Vagina (tissue), 2 donors: Measurements from ENCODE around the gene CXCR5. TPM values are rescaled to one million over a fixed set of nuclear protein-coding genes. Genes with fewer than 3 reads are reported as not detected.

Experiments used
- DNase-seq, 2 donors: peaks; one replicate each; pipeline ENCODE4 v3.0.0-alpha.2; 2017; ENCODE audit errors: extremely low spot score in 2 of 2
- H3K27ac ChIP-seq: fragments of 200-600 bp; sonication (generic); one replicate; pipeline ENCODE4 v1.5.1; 2019
- H3K27me3 ChIP-seq: fragments of 200-600 bp; sonication (generic); one replicate; pipeline ENCODE4 v1.5.1; 2019
- H3K36me3 ChIP-seq, 2 donors: fragments of 200-600 bp; sonication (generic); one replicate each; pipeline ENCODE4 v1.5.1; 2017 to 2019
- H3K4me1 ChIP-seq: fragments of 200-600 bp; sonication (generic); one replicate; pipeline ENCODE4 v1.5.1; 2019
- H3K4me3 ChIP-seq, 2 donors: fragments of 200-600 bp; sonication (generic); 1 replicate in 1 of 2; 2 replicates in 1 of 2; pipeline ENCODE4 v1.5.1; 2016 to 2019
- H3K9me3 ChIP-seq: fragments of 200-600 bp; sonication (generic); one replicate; pipeline ENCODE4 v1.5.1; 2019
- POLR2A ChIP-seq, 2 donors: fragments of 450-650 bp; IDR thresholded peaks; one replicate each; pipeline ENCODE4 v1.6.1; 2017; ENCODE audit warnings: antibody characterized with exemption in 2 of 2, mild to moderate bottlenecking in 2 of 2, moderate library complexity in 2 of 2
- POLR2AphosphoS5 ChIP-seq, 2 donors: sonication (generic); formaldehyde crosslinking; IDR thresholded peaks; one replicate each; pipeline ENCODE4 v1.9.0; 2017; ENCODE audit warnings: antibody characterized with exemption in 2 of 2, mild to moderate bottlenecking in 2 of 2, low read depth in 1 of 2; ENCODE audit not compliant: insufficient read depth in 1 of 2
- intact Hi-C: fragments of 100-400 bp; cut with DNase I; formaldehyde crosslinking; loops from one replicate; pipeline ENCODE4 v1.15.1; 2023
- total RNA-seq: library from RNA; depleted of rRNA; stranded (reverse); fragments of >200 nt; gene quantifications from one replicate; pipeline ENCODE4 v1.2.3, GENCODE V29; 2016
- TF ChIP-seq, protein P1 (sequence below), 3 experiments: fragments of 450-650 bp in 2 of 3; fragments of 200-600 bp in 1 of 3; sonication (generic) in 1 of 3; IDR thresholded peaks; one replicate each; pipeline ENCODE4 v1.5.1; 2017 to 2019; ENCODE audit warnings: antibody characterized with exemption in 3 of 3, mild to moderate bottlenecking in 2 of 3, moderate library complexity in 2 of 3

The CXCR5 gene, protein sequence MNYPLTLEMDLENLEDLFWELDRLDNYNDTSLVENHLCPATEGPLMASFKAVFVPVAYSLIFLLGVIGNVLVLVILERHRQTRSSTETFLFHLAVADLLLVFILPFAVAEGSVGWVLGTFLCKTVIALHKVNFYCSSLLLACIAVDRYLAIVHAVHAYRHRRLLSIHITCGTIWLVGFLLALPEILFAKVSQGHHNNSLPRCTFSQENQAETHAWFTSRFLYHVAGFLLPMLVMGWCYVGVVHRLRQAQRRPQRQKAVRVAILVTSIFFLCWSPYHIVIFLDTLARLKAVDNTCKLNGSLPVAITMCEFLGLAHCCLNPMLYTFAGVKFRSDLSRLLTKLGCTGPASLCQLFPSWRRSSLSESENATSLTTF
- total RNA-seq = not detected

DNA sequence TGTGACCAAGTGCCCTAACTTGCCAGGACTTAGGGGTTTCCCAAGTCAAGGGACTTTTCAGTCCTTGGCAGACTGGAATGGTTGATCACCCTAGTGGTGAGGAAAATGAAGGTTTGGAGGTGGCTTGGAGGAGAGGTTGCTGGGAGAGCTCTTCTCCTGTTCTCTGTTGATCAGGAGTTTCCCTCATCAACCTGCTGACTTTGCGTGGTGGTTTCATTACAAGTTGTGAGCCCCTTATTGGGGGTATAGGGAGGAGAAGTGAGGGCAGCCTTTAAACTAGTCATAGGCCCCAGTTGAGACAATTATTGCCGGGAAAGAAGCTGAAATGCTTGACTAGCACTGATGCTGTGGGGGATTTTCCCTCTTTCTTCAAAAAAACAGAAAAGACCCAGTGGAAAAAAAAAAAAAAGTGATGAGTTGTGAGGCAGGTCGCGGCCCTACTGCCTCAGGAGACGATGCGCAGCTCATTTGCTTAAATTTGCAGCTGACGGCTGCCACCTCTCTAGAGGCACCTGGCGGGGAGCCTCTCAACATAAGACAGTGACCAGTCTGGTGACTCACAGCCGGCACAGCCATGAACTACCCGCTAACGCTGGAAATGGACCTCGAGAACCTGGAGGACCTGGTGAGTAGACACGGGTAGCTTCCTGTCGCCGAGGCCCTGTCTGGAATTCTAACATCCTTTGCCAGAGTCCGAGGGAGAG is at the start of gene CXCR5:
Gene CXCR5, plus strand, starts transcription at position 525 of the 704 bp plus-strand sequence. Its CDS starts 50 bp downstream, at position 575.
- Histone ChIP-seq H3K4me1 (peaks cover 12% of the 10 kb centered on the region), H3K27me3 (no peaks in the 10 kb centered on the region), H3K4me3 (no peak within 1 kb of the TSS), H3K9me3 (no peaks in the 10 kb centered on the region), H3K36me3 (no peaks in the 10 kb centered on the region), H3K27ac (no peak within 1 kb of the TSS)
- DNase-seq = no peak
- intact Hi-C loops = no loop called here
- TF ChIP-seq POLR2AphosphoS5 (IDR thresholded peaks at IDR 0.05; ENCODE audit: insufficient read depth in 1 of 2, low read depth in 1 of 2) = no peak
- TF ChIP-seq, protein P1, sequence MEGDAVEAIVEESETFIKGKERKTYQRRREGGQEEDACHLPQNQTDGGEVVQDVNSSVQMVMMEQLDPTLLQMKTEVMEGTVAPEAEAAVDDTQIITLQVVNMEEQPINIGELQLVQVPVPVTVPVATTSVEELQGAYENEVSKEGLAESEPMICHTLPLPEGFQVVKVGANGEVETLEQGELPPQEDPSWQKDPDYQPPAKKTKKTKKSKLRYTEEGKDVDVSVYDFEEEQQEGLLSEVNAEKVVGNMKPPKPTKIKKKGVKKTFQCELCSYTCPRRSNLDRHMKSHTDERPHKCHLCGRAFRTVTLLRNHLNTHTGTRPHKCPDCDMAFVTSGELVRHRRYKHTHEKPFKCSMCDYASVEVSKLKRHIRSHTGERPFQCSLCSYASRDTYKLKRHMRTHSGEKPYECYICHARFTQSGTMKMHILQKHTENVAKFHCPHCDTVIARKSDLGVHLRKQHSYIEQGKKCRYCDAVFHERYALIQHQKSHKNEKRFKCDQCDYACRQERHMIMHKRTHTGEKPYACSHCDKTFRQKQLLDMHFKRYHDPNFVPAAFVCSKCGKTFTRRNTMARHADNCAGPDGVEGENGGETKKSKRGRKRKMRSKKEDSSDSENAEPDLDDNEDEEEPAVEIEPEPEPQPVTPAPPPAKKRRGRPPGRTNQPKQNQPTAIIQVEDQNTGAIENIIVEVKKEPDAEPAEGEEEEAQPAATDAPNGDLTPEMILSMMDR (IDR thresholded peaks at IDR 0.05) = no peak
- TF ChIP-seq POLR2A (IDR thresholded peaks at IDR 0.05) = no peak

DNA sequence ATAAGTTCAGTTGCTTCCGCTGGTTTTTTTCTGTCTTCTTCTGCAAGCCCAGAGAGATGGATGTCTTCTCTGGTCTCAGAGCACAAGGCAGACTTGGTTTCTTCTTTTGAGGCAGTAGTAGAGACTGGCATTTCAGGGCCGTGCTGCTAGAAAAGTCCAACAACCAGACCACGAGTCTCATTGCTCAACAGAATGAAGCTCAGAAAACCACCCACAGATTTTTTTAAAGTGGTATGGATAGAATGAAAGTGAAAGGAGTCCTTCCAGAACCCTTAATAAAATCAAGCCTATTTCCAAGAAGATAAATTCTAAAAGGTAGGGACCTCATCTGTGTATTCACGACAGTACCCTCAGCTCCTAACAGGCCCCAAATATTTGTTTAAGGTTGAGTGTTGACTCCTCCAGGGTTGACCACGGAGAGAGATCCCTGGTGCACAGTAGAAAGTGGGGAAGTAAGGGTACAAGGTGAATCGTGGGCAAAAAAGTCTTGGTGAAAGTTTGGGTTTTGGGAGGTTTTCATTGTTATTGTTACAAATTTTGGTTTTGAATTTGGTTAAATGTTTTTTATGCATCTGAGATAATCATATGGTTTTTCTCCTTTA is 49.2 kb upstream of the CXCR5 start:
- Histone ChIP-seq H3K4me3 (no peak overlapping the region), H3K4me1 (no peaks in the 10 kb centered on the region), H3K36me3 (no peaks in the 10 kb centered on the region), H3K9me3 (no peaks in the 10 kb centered on the region), H3K27ac (no peak overlapping the region), H3K27me3 (no peaks in the 10 kb centered on the region)
- intact Hi-C loops = no loop called here
- DNase-seq = no peak
- TF ChIP-seq POLR2A (IDR thresholded peaks at IDR 0.05) (no peak), POLR2AphosphoS5 (IDR thresholded peaks at IDR 0.05; ENCODE audit: insufficient read depth in 1 of 2, low read depth in 1 of 2) (no peak)
- TF ChIP-seq, protein P1 (IDR thresholded peaks at IDR 0.05) = no peak

DNA sequence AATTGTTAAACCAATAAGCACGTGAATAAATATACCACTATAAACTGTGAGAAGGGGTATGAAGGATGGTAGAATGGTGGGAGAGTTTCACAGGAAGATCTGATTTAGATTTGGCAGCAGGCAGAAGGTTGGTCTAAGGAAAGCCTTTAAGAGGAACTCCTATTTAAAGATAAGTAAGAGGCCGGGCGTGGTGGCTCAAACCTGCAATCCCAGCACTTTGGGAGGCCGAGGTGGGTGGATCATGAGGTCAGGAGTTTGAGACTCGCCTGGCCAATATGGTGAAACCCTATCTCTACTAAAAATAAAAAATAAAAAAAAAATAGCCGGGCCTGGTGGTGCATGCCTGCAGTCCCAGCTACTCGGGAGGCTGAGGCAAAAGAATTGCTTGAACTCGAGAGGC is 45.8 kb upstream of the CXCR5 start:
- intact Hi-C loops = no loop called here
- H3K4me3 ChIP-seq = no peak overlapping the region
- H3K4me1 ChIP-seq = no peaks in the 10 kb centered on the region
- no peak overlapping the region for H3K27ac ChIP-seq
- no peak for DNase-seq
- no peaks in the 10 kb centered on the region for H3K36me3 ChIP-seq
- TF ChIP-seq POLR2A (IDR thresholded peaks at IDR 0.05) (no peak), POLR2AphosphoS5 (IDR thresholded peaks at IDR 0.05; ENCODE audit: insufficient read depth in 1 of 2, low read depth in 1 of 2) (no peak)
- TF ChIP-seq, protein P1 (IDR thresholded peaks at IDR 0.05) = no peak
- no peaks in the 10 kb centered on the region for H3K9me3 ChIP-seq
- no peaks in the 10 kb centered on the region for H3K27me3 ChIP-seq

DNA sequence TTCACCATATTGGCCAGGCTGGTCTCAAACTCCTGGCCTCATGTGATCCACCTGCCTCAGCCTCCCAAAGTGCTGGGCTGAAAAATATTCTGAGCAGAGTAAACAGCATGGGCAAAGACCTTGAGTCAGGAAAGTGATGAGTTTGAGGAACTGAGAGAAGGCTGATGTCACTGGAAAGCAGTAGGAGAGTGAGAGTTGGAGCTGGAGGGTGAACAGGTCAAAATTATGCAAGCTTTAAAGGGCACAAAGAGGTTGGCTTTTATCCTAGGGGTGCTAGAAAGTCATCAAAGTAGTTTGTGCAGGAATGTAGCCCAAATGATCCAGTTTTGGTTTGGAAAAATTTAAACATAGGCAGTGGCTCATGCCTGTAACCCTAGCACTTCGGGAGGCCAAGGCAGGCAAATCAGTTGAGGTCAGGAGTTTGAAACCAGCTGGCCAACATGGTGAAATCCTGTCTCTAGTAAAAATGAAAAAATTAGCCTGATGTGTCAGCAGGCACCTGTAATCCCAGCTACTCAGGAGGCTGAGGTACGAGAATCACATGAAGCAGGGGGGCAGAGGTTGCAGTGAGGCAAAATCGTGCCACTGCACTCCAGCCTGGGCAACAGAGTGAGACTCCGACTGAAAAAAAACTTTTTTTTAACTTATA is 44.7 kb upstream of the CXCR5 start:
- Histone ChIP-seq H3K9me3 (no peaks in the 10 kb centered on the region), H3K4me1 (no peaks in the 10 kb centered on the region), H3K27ac (no peak overlapping the region), H3K4me3 (no peak overlapping the region), H3K27me3 (no peaks in the 10 kb centered on the region), H3K36me3 (no peaks in the 10 kb centered on the region)
- intact Hi-C loops = no loop called here
- TF ChIP-seq, protein P1 (IDR thresholded peaks at IDR 0.05) = no peak
- no peak for TF ChIP-seq POLR2AphosphoS5 (IDR thresholded peaks at IDR 0.05; ENCODE audit: insufficient read depth in 1 of 2, low read depth in 1 of 2)
- TF ChIP-seq POLR2A (IDR thresholded peaks at IDR 0.05) = no peak
- no peak for DNase-seq
